ENCODE measurements around the gene CDKN2B-AS1.

CDKN2B-AS1 gene

GRCh38 chr9:22098643-22099332 lies 104.2 kb downstream of the CDKN2B-AS1 start:
- no peak for DNase-seq

- DNase-seq = no peak
Measured at GRCh38 chr9:22100626-22101025, 106.0 kb downstream of the CDKN2B-AS1 start.

GRCh38 chr9:22102146-22103053 lies 107.8 kb downstream of the CDKN2B-AS1 start:
- no peak for DNase-seq

- DNase-seq = peak; percentile 68
Measured at GRCh38 chr9:22103685-22104575, 109.3 kb downstream of the CDKN2B-AS1 start.

- DNase-seq = no peak
Measured at GRCh38 chr9:22105005-22105722, 110.6 kb downstream of the CDKN2B-AS1 start.

- DNase-seq = peak; percentile 50
Measured at GRCh38 chr9:22107202-22108045, 112.8 kb downstream of the CDKN2B-AS1 start.

GRCh38 chr9:22108581-22109370 lies 114.2 kb downstream of the CDKN2B-AS1 start:
- no peak for DNase-seq

- DNase-seq = peak; percentile 61
Measured at GRCh38 chr9:22111176-22111953, 116.8 kb downstream of the CDKN2B-AS1 start.

GRCh38 chr9:22111954-22112247 lies 117.3 kb downstream of the CDKN2B-AS1 start:
- DNase-seq = peak; percentile 83

GRCh38 chr9:22112870-22113821 lies 118.6 kb downstream of the CDKN2B-AS1 start:
- DNase-seq = no peak

- DNase-seq = peak; percentile 84
Measured at GRCh38 chr9:22114956-22115355, 120.4 kb downstream of the CDKN2B-AS1 start.

- DNase-seq = peak; percentile 57
Measured at GRCh38 chr9:22116758-22117157, 122.2 kb downstream of the CDKN2B-AS1 start.

- DNase-seq = peak; percentile 64
Measured at GRCh38 chr9:22117511-22118384, 123.2 kb downstream of the CDKN2B-AS1 start.

- no peak for DNase-seq
Measured at GRCh38 chr9:22118810-22119521, 124.4 kb downstream of the CDKN2B-AS1 start.

- peak; percentile 62 for DNase-seq
Measured at GRCh38 chr9:22119522-22120158, 125.0 kb downstream of the CDKN2B-AS1 start.

- no peak for DNase-seq
Measured at GRCh38 chr9:22120159-22120549, 125.6 kb downstream of the CDKN2B-AS1 start.

All from fibroblast of skin of right biceps (primary cell).